LNCAP (cell line): Measurements from ENCODE around the gene SLC7A7.

Experiments used
- TF ChIP-seq, protein P1 (sequence below): fragments of 450-650 bp; IDR thresholded peaks from 2 replicates; pipeline ENCODE4 v1.5.1; 2017; ENCODE audit warnings: mild to moderate bottlenecking

Gene SLC7A7

DNA sequence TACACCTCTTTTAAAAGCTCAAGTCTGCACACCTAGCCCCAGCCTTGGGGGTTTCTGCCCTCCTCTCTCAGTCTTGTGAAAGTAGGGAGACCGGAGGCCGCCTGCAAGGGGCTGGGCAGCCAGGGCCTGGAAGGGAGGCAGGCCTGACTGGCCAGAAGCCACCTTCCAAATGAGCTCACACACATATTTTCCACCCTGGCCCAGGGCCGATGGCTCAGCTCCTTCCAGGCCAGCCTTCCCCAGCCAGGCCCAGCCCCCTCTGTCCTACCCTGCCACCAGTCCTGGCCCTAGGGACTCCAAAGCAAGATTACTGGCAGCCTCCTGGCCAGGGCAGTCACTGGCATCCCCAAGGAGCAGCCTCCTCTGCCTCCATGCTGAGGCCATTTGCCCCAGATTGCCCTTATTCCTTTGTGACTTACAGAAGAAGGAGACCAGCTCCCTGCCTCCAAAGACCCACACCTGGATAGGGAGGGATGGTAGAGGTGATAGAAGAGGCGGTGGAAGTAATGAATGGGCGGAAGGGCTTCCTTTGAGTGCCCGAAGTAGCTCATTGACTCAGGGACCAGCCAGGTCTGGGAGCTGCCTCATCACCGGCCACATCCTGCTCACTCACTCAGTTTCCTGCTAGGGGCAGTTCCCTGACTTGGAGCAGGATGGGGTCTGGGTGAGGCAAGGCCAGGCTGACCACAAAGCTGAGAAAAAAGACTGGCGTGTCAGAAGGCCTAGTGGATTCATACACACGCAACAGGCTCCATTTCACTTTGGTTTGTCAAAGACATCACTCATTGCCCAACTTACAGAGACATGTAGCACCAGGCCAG, 35.9 kb upstream of the SLC7A7 start:
- TF ChIP-seq, protein P1, sequence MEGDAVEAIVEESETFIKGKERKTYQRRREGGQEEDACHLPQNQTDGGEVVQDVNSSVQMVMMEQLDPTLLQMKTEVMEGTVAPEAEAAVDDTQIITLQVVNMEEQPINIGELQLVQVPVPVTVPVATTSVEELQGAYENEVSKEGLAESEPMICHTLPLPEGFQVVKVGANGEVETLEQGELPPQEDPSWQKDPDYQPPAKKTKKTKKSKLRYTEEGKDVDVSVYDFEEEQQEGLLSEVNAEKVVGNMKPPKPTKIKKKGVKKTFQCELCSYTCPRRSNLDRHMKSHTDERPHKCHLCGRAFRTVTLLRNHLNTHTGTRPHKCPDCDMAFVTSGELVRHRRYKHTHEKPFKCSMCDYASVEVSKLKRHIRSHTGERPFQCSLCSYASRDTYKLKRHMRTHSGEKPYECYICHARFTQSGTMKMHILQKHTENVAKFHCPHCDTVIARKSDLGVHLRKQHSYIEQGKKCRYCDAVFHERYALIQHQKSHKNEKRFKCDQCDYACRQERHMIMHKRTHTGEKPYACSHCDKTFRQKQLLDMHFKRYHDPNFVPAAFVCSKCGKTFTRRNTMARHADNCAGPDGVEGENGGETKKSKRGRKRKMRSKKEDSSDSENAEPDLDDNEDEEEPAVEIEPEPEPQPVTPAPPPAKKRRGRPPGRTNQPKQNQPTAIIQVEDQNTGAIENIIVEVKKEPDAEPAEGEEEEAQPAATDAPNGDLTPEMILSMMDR = no peak

DNA sequence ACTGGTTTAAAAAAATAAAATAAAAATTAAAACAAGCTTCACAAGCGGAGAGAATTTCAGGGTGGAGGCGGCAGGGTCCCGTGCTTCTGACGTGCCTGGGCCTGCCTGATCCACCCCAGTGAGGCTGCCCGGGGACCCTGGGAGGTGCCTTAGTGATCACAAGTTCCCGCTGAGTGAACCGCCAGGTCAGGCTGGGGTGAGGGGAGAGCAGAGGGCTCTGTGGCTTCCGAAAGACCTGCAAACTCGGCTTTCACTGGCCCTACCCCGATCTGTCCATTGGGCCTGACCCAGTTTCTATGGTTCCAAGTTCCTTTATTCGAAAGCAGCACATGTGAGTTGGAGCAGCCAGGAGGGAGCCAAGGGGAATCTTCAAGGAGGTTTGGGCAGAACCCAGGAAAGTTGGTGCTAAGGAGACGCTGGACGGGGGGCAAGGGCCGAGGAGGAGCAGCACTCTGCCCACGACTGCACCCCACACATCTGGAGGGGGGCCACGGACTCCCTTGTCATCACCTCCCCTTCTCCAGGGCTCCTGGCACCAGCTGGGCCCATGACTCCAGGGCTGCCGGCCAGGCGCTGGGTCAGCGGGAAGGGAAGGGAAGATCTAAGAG, 34.1 kb upstream of the SLC7A7 start:
- TF ChIP-seq, protein P1 = no peak

DNA sequence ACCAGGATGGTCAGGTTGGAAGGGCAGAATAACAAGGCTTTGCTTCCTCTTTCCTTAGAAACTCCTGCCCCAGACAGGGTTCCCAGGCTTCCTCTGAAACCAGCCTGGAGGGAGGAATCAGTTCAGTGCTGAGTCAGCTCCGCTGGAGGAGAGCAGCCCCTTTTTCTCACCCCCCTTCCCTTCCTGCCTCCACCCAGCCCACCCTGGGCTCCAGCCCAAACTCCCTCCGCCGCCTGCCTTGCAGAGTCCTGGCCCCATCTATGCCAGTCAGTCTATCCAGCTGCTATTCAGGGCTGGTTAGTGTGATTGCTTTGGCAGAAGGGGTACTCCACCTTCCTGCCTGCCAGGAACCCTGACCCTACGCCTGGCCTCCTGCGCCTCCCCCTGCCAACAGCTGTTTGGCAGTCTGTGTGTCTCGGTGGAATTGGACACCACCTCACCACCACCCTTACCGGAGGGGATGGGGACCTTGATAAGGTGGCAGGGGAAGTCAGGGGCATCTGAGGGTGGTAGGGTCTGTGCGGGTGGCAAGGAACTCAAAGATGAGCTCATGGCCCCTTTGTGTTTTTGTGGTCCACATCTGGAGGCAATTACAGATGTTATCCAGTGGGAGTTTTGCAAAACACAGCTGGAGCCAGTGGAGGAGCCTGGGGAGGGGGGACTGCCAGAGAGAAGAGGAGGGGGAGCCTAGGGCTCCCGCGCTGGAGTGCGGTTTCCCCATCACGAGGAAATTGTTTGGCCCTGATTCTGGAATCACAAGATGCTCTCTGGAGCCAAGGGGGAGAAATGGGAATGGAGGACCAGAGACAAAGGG, 33.3 kb upstream of the SLC7A7 start:
- TF ChIP-seq, protein P1 = no peak

DNA sequence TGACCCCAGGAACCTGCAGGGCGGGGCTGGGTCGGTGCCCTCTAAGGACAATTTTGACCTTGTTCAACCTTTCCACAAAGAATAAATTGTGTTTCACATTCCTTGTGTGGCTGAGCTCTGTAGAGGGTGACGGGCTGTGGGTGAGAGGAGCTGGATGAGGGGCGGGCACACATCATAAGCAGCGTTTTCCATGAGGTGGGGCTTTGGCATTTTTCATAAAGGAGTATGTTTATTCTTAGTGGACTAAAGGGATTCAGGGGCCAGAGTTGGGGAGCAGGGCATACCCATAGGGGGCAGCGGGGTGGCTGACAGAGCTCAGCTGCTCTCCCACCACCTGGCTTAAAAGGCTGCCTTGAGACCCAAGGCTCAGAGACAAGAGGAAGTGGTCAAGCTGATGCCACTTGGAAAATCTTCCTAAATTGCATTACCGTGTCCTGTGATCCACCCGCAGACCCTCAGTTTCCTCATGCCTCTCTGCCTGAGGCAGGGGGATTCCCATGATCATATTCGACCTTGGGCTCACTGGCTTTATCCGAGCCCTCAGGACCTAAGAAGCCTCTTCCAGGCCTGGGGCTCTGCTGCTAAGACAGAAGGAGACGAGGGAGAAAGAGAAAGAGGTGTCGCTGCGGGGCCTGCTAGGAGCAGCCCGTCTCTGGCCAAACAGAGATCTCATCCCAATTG, 32.6 kb upstream of the SLC7A7 start:
- TF ChIP-seq, protein P1 = no peak

DNA sequence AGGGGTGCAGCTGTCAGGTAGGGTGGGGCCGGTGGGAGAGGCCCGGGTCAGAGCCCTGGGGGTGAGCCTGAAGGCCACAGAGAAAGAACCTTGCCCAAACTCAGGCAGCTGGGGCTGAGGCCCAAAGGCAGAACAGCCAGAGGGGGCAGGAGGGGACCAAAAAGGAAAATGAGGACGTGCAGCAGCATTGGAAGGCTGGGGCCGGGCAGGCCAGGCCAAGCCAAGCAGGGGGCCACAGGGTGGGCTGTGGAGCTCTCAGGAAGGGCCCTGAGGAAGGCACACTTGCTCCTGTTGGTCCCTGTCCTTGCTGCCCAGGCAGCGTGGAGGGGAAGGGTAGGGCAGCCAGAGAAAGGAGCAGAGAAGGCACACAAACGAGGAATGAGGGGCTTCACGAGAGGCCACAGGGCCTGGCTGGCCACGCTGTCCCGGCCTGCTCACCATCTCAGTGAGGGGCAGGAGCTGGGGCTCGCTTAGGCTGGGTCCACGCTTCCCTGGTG, 31.6 kb upstream of the SLC7A7 start:
- TF ChIP-seq, protein P1 = no peak

DNA sequence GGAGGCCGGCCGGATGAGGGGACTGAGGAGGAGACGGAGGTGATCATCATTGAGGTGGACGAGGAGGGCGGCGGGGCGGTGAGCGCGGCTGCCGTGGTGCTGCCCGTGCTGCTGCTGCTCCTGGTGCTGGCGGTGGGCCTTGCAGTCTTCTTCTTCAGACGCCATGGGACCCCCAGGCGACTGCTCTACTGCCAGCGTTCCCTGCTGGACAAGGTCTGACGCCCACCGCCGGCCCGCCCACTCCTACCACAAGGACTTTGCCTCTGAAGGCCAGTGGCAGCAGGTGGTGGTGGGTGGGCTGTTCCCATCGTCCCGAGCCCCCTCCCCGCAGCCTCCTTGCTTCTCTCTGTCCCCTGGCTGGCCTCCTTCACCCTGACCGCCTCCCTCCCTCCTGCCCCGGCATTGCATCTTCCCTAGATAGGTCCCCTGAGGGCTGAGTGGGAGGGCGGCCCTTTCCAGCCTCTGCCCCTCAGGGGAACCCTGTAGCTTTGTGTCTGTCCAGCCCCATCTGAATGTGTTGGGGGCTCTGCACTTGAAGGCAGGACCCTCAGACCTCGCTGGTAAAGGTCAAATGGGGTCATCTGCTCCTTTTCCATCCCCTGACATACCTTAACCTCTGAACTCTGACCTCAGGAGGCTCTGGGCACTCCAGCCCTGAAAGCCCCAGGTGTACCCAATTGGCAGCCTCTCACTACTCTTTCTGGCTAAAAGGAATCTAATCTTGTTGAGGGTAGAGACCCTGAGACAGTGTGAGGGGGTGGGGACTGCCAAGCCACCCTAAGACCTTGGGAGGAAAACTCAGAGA, 30.8 kb upstream of the SLC7A7 start:
- TF ChIP-seq, protein P1 = no peak
